NCI-H1105 treated with DMSO at 0.1 percent for 48 hours (cell line): Measurements from ENCODE around the gene TFDP1.

Experiments
- DNase-seq: peaks from one replicate; lab custom pipeline; 2025; lab: John Stamatoyannopoulos, UW

TFDP1 gene, protein sequence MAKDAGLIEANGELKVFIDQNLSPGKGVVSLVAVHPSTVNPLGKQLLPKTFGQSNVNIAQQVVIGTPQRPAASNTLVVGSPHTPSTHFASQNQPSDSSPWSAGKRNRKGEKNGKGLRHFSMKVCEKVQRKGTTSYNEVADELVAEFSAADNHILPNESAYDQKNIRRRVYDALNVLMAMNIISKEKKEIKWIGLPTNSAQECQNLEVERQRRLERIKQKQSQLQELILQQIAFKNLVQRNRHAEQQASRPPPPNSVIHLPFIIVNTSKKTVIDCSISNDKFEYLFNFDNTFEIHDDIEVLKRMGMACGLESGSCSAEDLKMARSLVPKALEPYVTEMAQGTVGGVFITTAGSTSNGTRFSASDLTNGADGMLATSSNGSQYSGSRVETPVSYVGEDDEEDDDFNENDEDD

DNA sequence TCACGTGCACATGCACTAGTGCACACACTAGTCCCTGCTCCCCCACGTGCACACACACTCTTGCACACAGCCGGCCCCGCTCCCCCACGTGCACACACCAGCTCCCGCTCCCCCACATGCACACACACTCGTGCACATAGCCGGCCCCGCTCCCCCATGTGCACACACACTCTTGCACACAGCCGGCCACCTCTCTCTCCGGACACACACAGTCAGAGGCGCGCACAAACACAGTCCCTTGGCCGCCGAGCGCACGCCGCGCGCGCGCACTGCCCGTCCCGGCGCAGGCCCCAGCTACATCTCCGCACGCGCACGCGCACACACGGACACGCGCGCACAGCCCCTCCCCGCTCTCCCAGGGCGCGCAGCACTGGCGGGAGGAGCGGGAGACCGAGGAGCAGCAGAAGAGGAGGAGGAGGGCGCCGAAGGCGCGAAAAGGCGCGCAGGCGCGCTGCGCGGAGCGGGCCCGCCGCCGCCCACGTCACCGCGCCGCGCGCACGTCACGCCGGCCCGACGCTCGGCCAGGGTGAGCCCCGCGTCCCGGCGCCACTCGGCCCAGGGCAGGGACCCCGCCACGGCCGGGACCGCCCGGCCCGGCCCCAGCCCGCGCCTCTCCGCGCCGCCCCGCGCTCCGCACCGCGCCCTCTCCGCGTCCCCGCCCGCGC lies at the start of gene TFDP1:
Gene TFDP1 (plus strand): TSS at position 549 of the 665 bp plus-strand sequence. CDS start 1,085 bp downstream, outside the sequence.
- DNase-seq = peak; percentile 89

DNA sequence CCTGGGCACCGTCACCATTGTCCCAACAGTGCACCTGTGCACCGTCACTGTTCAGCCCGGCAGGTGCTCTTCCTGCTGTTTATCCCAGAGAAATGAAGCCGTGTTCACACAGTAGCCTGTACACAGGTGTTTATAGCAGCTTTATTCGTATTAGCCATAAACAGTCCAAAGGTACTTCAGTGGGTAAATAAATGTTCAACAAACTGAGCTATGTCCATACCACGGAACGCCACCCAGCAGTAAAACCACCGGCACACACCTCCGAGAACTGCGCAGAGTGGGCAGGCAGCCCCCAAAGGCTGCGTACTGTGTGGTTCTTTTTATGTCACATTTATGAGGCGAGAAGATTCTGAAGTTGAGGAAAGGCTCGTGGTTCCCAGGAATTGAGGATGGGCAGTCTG lies 49.2 kb upstream of the TFDP1 start:
- no peak for DNase-seq

DNA sequence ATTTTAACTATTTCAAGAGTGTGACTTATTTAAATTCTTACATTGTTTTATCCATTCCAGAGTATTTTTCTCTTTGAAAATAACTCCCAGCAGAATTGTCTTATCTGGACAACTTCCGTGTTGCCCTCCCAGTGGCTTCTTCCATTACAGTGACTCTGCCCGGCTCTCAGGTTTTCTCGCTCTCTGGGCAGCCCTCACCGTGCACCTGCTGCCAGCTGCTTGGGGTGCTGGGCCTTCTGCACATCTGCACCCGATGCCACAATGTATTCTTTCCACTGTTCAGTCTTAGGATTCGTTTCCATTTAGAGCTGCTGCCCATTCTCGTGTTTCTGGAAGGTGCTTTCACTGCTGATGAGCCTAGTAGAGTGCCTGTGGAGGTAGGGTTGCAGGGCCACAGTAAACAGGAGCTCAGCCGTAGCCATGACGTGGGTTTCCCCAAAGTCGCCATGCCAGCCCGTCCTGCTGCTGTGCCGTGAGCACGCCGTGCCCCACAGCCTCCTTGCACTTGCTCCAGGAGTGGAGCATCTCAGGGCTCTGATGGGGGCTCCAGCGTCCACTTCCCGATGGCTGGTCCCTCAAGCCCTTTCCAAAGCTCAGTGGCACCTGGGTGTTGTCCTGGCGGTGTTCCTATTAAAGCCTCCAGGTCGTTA lies 48.0 kb upstream of the TFDP1 start:
- no peak for DNase-seq

DNA sequence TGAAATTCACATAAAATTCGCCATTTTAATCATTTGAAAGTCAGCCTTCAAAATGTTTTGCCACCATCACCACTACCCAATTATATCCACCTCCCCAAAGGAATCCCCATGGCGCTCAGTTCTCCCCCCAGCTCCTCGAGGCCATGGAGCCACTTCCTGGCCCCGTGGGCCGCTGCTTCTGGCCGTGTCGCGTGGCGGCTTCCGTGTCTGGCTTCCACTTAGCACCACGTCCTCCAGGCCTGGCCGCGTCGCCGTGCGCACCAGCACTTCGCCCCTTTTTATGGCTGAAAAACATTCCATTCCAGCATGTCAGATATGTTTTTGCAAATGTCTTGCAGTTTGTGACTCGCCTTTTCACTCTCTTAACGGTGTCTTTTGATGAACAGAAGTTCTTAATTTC lies 47.3 kb upstream of the TFDP1 start:
- DNase-seq = no peak

DNA sequence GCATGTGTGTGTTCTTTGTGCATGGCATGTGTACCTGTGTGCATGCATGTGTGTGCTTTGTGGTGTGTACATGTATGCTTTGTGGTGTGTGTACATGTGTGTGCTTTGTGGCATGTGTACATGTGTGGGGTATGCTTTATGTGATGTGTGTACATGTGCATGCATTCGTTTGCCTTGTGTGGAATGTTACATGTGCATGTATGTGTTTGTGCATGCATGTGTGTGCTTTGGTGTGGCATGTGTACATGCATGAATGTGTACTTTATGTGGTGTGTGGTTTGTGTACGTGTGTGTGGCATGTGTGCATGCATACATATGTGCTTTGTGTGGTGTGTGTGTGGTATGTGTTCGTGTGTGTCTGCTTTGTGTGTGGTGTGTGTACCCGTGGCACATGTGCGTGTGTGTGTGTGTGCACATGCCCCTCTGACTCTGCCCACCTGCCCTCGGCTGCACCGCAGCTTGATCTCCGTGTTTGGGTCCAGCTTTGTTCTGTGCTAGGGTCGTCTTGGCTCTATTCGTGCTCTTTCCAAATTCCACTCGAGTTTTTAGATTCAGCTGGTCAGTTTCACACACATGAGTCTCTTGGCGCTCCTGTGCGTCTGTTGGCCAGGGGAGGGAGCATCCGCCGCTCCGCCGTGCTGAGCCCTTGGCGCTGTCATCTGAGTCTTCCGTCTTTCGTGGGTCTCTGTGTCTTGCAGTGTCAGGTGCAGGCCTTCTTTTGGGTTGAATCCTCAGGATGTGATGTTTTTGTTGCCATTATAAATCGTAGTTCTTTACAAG lies 46.5 kb upstream of the TFDP1 start:
- DNase-seq = no peak

DNA sequence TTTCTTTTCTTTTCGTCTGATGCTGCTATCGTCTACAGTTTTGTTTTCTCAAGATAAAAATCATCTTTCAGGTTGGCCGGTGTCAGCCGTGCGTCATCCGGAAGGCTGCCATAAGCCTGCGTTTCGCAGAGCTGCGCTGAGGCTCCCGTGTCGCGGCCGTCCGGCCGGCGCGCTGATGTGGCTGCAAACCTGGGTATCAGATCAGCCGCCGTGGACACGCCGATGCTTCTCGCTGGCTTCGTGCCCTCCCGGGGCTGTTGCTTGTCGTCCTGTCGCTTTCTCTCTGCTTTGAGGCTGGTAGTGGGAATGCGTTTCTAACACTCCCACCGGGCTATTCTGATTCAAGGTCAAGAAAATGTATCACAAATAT lies 45.9 kb upstream of the TFDP1 start:
- no peak for DNase-seq

DNA sequence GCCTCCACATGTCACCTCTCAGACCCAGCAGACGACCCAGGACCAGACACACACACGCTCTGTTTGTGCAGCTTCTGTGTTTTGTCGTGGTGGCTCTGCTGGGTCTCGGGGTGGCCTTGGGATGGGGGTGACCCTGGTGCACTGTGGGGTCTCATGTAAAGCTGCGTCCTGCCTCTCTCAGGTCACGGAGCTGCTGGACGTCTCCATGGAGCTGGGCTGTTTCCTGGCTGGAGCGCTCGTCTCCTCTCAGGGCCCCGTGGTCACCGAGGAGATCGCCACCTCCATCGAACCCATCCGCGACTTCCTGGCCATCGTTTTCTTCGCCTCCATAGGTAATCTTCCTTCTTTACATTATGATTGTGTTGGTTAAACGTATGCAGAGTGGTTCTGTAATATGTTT lies 45.4 kb upstream of the TFDP1 start:
- no peak for DNase-seq

DNA sequence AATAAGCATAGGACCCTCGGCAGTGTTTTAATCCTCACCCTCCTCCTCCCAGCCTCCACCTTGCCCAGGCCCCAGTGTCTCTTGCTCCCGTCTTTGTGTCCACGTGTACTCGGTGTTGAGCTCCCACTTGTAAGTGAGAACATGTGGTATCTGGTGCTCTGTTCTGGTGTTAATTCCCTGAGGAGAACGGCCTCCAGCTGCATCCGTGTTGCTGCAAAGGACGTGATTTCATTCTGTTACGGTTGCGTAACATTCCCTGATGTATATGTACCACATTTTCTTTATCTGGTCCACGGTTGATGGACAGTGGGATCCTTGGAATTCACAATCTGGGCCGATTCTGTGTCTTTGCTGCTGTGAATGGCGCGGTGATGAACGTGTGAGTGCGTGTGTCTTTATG lies 44.7 kb upstream of the TFDP1 start:
- no peak for DNase-seq

DNA sequence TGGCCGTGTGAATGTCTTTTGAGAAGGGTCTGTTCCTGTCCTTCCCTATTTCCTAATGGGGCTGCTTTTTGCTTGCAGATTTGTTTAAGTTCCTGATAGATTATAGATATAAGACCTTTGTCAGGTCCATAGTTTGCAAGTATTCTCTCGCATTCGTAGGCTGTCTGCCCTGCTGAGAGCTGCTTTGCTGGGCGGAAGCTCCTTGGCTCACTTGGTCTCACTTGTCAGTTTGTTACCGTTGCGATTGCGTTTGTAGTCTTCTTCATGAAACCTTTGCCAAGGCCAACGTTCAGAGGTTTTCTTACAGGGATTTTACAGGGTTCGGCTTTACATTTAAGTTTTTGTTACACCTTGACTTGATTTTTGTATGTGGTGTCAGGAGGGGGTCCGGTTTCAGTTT lies 44.0 kb upstream of the TFDP1 start:
- DNase-seq = no peak

DNA sequence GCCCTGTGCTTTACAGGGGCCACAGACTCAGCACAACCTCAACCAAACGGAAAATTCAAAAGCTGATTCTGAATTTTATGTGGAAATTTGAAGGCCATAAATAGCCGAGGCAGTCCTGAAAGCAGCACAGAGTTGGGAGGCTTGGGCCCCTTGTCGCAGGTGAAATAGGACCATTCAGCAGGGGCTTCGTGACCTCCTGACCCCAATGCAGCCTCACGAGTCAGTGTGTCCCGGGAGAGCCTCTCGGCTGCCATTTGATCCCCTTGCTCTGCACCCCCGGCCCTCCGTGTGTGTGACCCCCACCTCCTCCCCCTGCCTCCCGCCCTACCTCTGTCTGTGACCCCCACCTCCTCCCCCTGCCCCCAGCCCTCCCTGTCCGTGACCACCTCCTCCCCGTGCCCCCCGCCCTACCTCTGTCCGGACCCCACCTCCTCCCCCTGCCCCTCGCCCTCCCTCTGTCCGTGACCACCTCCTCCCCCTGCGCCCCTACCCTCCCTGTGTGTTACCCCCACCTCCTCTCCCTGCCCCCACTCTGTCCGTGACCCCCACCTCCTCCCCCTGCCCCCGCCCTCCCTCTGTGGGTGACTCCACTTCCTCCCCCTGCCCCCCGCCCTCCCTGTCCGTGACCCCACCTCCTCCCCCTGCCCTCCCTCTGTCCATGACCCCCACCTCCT lies 41.7 kb upstream of the TFDP1 start:
- DNase-seq = no peak

DNA sequence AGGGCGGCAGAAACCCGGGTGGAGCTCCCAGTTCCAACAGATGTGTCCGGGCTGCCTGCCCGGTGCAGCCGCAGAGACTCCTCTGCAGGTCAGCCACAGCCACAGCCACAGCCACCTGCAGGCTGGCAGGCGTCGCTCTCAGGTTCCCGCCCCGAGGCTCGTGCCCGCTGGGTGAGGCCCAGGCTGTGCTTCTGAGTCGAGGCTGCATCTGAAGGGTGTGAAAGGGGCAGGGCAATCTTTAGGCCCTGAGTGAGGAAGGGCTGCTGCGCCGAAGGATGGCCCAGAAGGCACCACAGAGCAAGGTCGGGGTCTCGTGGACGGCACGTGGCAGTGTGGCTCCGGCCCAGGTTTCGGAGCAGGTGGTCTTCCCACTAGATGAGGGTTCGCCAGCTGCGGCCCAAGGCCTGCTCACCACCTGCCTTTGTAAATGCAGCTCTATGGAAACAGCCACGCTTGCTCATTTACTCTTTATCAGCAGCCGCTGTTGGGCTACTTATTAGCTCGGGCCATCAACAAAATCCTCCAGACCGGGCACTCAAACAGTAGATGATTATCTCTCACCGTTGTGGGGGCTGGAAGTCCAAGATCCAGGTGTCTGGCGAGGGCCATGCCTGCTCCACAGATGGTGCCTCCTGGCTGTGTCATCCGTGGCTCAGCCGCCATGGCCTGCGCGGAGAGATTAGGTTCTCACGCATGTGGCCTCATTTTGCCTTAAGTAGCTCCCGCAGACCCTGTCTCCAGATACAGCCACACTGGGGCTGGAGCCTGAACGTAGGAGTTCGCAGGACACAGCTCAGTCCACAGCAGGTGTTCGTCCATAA lies 40.3 kb upstream of the TFDP1 start:
- no peak for DNase-seq

DNA sequence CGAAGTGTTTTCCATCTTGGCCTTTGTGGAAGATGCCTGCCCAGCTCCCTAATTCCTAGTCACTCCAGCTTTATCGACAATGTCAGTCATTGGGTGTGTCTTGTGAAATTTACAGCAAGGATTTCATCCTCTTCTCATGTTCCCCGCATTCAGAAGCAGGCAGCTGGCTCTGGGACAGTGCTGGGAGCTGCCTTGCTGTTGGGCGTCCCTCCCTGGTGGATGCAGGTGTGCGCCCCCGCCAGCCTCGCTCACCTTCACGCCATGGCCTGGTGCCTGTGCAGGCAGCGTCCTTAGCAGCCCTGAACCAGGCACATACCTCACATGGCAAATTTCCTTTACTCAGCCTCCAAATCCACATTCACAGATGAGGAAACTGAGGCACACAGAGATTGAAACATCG lies 39.7 kb upstream of the TFDP1 start:
- DNase-seq = no peak

DNA sequence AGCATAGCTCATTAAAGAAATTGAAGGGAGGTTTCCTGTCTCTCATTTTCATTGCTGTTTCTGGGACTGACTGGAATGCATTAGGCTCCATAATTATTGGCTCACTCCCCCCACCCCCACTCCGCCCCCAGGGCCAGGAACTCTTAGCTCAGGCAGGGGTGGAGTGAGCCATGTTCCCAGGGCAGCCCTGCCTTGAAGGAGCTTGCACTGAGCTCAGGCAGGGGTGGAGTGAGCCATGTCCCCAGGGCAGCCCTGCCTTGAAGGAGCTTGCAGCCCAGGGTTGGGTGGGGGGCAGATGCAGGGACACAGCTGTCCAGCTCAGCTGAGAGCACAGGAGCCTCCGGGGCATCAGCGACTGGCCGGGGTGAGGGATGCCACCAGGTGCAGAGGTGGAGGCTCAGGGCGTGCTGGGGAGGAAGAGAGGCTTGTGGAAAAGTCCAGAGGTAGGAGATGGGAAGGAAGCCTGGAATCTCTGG lies 39.1 kb upstream of the TFDP1 start:
- DNase-seq = no peak

DNA sequence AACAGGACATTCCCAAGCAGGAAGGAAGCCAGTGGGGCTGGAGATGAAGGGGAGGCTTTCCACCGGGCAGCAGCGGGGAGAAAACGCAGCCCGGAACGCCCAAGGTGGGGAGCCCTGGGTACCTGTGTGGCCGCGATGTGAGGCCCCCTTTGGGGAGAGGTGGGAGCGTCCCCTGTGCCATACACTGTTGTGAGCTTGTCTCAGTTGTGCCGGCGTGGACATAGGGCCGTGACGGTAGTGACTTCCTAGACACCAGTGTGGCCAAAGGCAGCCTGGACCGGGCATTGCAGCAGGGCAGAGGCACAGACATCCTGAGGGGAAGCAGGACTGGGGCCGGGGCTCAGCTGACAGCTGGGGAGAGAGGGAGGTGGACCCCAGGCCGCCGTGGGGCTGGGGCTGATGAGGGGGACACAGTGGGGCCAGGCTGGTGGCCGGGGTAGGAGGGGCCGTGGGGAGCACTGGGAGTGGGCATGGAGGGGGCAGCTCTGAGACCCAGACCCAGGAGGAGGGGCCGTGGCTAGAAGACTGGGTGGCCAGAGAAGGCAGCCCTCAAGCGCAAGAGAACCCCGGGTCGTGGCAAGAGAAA lies 38.5 kb upstream of the TFDP1 start:
- no peak for DNase-seq

DNA sequence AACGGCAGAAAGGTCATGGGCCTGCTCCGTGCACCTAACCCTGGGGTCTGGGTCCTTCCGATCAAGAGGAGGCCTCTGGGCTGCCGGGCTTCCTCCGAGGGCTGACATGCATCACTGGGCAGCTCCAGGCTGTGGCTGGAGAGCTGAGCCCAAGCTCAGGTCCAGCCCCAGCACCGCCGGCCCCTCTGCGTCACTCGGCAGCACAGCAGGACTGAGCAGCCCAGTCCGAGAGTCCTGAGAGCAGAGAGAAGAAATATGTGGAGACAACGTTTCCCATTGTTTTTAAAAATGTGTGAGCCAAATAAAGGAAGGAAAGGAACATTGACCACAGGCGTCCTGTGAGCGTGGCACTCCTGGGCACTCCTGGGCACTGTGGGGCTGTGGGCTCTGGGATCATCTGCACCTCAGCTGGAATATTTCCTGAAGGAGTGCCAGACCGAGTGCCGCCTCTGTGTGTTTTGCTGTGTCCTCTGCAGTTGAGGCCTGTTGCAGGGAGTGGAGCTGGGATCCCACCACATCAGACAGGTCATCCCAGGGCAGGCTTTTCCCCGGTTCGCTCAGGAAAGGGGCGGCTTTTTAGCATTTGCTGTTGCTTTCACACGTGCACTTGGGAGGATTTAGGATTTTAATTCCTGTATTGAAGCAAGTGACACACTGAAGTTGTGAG lies 37.8 kb upstream of the TFDP1 start:
- DNase-seq = no peak

DNA sequence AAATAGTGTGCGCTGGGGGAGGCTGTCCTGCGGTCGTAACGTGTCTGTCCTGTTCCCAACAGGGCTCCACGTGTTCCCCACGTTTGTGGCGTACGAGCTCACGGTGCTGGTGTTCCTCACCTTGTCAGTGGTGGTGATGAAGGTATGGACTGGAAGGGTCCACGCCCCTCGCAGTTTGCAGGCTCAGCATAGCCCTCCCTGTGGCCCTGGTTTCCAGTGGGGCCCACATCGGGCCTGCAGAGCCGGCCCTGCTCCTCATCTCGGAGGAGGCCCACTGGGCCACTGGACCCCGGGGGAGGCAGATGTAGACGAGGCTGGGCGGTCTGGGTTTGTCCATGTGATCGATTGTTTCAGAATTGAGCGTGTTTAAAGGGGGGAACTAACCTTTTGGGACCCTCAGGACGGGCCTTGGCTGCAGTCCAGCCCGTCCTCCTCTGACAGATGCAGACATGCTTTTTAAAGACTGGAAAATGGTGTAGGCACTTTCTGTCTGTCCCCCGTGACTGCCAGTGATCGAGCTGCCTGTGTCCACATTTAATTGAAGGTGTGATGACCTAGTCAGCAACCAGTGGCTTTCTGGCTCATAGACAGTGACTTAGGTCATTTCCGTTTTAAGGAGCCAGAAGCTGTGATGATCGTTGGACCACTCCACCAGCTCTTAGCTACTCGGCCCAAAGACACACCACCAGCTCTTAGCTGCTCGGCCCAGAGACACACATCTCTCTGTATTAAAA lies 37.1 kb upstream of the TFDP1 start:
- DNase-seq = no peak

DNA sequence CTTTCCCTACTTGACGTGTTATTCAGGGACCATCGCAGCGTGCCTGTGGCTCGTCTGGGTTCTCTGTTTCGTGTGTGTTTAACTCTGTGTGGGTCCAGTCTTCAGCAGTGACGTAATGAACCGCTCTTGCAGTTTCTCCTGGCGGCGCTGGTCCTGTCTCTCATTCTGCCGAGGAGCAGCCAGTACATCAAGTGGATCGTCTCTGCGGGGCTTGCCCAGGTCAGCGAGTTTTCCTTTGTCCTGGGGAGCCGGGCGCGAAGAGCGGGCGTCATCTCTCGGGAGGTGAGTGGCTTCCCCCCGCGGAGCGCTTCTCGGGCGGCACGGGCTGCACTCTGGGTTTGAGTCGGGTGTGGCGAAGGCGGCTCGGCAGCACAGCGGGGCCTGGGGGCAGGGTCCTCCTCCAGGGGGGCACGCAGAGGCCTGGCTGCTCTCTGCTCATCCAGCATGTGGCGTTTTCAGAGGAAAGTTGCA lies 36.3 kb upstream of the TFDP1 start:
- DNase-seq = no peak

DNA sequence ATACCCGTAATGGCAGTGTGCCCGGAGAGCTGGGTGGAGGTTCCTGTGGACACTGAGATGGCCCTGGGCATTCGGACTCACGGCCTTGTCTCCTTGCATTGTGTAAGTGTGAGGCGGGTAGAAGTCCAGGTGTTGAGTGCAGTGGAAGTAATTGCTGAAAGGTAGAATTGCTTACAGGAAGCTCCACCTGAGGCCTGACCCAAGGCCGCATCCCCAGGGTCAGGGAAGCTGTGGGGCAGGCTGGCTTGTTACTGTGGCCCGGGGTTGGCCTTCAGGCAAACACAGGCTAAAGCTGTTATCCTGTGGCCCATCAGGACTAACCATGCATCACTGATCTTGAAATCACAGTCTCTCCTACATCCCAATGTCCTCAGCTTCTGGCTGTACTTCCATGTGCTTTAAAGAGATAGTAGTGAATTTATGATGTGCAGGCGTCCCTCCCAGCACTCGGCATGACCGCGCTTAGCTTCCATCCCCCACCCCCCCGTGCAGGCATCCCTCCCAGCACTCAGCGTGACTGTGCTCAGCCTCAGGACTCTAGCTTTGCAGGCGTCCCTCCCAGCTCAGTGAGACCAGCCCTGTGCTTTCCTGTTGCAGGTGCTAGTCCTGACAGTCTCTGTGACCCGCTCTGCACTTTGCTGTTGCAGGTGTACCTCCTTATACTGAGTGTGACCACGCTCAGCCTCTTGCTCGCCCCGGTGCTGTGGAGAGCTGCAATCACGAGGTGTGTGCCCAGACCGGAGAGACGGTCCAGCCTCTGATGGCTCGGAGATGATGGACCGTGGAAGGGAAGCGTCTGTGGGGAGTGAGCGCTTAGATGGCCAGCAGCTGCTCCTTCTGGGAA lies 35.6 kb upstream of the TFDP1 start:
- DNase-seq = no peak
